CD14-positive monocyte (primary cell): ENCODE data around the gene KRT38. TPM values are rescaled to one million over a fixed set of nuclear protein-coding genes. Genes with fewer than 3 reads are reported as not detected.

Experiments
- DNase-seq, 3 donors: peaks; one replicate each; pipeline ENCODE4 v3.0.0-alpha.2; 2011 to 2022
- H2AFZ ChIP-seq: 2 replicates; pipeline ENCODE4 v1.6.0; 2012; ENCODE audit warnings: mild to moderate bottlenecking, low read depth, low read length, inconsistent platforms; ENCODE audit not compliant: insufficient read depth, poor library complexity, severe bottlenecking
- H3K27ac ChIP-seq, 2 donors: 1 replicate in 1 of 2; 2 replicates in 1 of 2; pipeline ENCODE4 v1.5.1; 2012 to 2013; ENCODE audit warnings: low read length in 2 of 2, control low read depth in 1 of 2, inconsistent platforms in 1 of 2, low read depth in 1 of 2, mild to moderate bottlenecking in 1 of 2
- H3K27me3 ChIP-seq, 2 donors: one replicate each; pipeline versions ENCODE4 v1.6.0 to v1.6.1; 2011 to 2013; ENCODE audit warnings: low read length in 2 of 2; ENCODE audit not compliant: control insufficient read depth in 2 of 2, insufficient read depth in 2 of 2
- H3K36me3 ChIP-seq, 2 donors: replicated peaks in 1 of 2; 1 replicate in 1 of 2; 2 replicates in 1 of 2; pipeline versions ENCODE4 v1.5.1 to v1.6.1; 2012 to 2013; ENCODE audit warnings: low read length in 2 of 2, control low read depth in 1 of 2, inconsistent platforms in 1 of 2, mild to moderate bottlenecking in 1 of 2; ENCODE audit not compliant: insufficient read depth in 2 of 2, control insufficient read depth in 1 of 2
- H3K4me1 ChIP-seq, 2 donors: 1 replicate in 1 of 2; 2 replicates in 1 of 2; pipeline versions ENCODE4 v1.5.1 to v1.6.1; 2012 to 2013; ENCODE audit warnings: low read length in 2 of 2, control low read depth in 1 of 2, inconsistent platforms in 1 of 2, mild to moderate bottlenecking in 1 of 2, moderate library complexity in 1 of 2; ENCODE audit not compliant: insufficient read depth in 2 of 2, control insufficient read depth in 1 of 2
- H3K4me2 ChIP-seq: replicated peaks from 2 replicates; pipeline ENCODE3; 2012; ENCODE audit warnings: low read length, moderate library complexity, mild to moderate bottlenecking; ENCODE audit not compliant: poor library complexity, severe bottlenecking; ENCODE audit errors: extremely low read depth
- H3K4me3 ChIP-seq, 3 experiments: fragments of 200-600 bp in 1 of 3; sonication (generic) in 1 of 3; replicated peaks in 1 of 3; 1 replicate in 2 of 3; 2 replicates in 1 of 3; pipeline ENCODE4 v1.5.1; 2011 to 2013; ENCODE audit warnings: low read length in 3 of 3, mild to moderate bottlenecking in 3 of 3, control low read depth in 2 of 3, low read depth in 2 of 3, inconsistent platforms in 1 of 3, moderate library complexity in 1 of 3
- H3K79me2 ChIP-seq: 2 replicates; pipeline ENCODE4 v1.6.0; 2012; ENCODE audit warnings: mild to moderate bottlenecking, control low read depth, inconsistent platforms, low read length, moderate library complexity; ENCODE audit not compliant: insufficient read depth
- H3K9ac ChIP-seq: 2 replicates; pipeline ENCODE4 v1.6.0; 2017; ENCODE audit warnings: low read length, mild to moderate bottlenecking; ENCODE audit not compliant: insufficient read depth, poor library complexity, severe bottlenecking
- H3K9me3 ChIP-seq, 2 donors: replicated peaks in 1 of 2; 1 replicate in 1 of 2; 2 replicates in 1 of 2; pipeline versions ENCODE4 v1.5.1 to v1.6.1; 2012 to 2013; ENCODE audit warnings: low read length in 2 of 2, control low read depth in 1 of 2; ENCODE audit not compliant: control insufficient read depth in 1 of 2, insufficient read depth in 1 of 2
- H4K20me1 ChIP-seq: 2 replicates; pipeline ENCODE4 v1.6.0; 2012; ENCODE audit warnings: mild to moderate bottlenecking, low read length, control low read depth, moderate library complexity; ENCODE audit not compliant: insufficient read depth
- H3K27ac Mint-ChIP-seq, 7 donors: one replicate each; pipeline ENCODE4 v1.8.0; 2020; ENCODE audit warnings: mild to moderate bottlenecking in 7 of 7, mixed read lengths in 7 of 7, moderate library complexity in 6 of 7, inconsistent platforms in 2 of 7
- H3K27me3 Mint-ChIP-seq, 3 donors: one replicate each; pipeline ENCODE4 v1.8.0; 2021 to 2022; ENCODE audit warnings: low read depth in 3 of 3, mild to moderate bottlenecking in 3 of 3, mixed read lengths in 3 of 3, moderate library complexity in 3 of 3, inconsistent platforms in 1 of 3
- H3K36me3 Mint-ChIP-seq, 2 donors: one replicate each; pipeline ENCODE4 v1.8.0; 2020; ENCODE audit warnings: mixed read lengths in 2 of 2, inconsistent platforms in 1 of 2, mild to moderate bottlenecking in 1 of 2
- H3K4me1 Mint-ChIP-seq: one replicate; pipeline ENCODE4 v1.8.0; 2020; ENCODE audit warnings: mild to moderate bottlenecking, mixed read lengths
- H3K4me3 Mint-ChIP-seq, 2 donors: one replicate each; pipeline ENCODE4 v1.8.0; 2020; ENCODE audit warnings: mild to moderate bottlenecking in 2 of 2, mixed read lengths in 2 of 2, moderate library complexity in 1 of 2
- H3K9me3 Mint-ChIP-seq, 7 donors: one replicate each; pipeline ENCODE4 v1.8.0; 2020 to 2022; ENCODE audit warnings: mixed read lengths in 7 of 7, mild to moderate bottlenecking in 6 of 7, moderate library complexity in 6 of 7, inconsistent platforms in 2 of 7
- WGBS: methylation state at CpG from one replicate; pipeline ENCODE4 v1.1.5; 2013; ENCODE audit warnings: missing lambda C conversion rate; ENCODE audit not compliant: insufficient coverage; 5-methylcytosine and 5-hydroxymethylcytosine counted together
- intact Hi-C, 2 donors: fragments of 100-400 bp; cut with micrococcal nuclease; formaldehyde crosslinking; loops; one replicate each; pipeline versions ENCODE4 v1.15.0 to v1.15.1; 2023
- polyA plus RNA-seq, 3 donors: library from polyadenylated mRNA; depleted of rRNA in 1 of 3; unstranded in 2 of 3; stranded (reverse) in 1 of 3; fragments of 300-500 nt in 2 of 3; fragments of >200 nt in 1 of 3; fragmentation: Illumina TruSeq in 2 of 3; gene quantifications; 1 replicate in 2 of 3; 2 replicates in 1 of 3; pipeline ENCODE4 v1.2.3, GENCODE V29; 2012 to 2021
- TF ChIP-seq, protein P1 (sequence below): fragments of 200-600 bp; IDR thresholded peaks from one replicate; pipeline ENCODE4 v1.8.0; 2022; ENCODE audit warnings: antibody characterized with exemption, mild to moderate bottlenecking

The KRT38 gene
- polyA plus RNA-seq, 3 donors: not detected

- TF ChIP-seq, protein P1, sequence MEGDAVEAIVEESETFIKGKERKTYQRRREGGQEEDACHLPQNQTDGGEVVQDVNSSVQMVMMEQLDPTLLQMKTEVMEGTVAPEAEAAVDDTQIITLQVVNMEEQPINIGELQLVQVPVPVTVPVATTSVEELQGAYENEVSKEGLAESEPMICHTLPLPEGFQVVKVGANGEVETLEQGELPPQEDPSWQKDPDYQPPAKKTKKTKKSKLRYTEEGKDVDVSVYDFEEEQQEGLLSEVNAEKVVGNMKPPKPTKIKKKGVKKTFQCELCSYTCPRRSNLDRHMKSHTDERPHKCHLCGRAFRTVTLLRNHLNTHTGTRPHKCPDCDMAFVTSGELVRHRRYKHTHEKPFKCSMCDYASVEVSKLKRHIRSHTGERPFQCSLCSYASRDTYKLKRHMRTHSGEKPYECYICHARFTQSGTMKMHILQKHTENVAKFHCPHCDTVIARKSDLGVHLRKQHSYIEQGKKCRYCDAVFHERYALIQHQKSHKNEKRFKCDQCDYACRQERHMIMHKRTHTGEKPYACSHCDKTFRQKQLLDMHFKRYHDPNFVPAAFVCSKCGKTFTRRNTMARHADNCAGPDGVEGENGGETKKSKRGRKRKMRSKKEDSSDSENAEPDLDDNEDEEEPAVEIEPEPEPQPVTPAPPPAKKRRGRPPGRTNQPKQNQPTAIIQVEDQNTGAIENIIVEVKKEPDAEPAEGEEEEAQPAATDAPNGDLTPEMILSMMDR: no peak
- Histone ChIP-seq H3K9ac (no peak overlapping the region), H3K79me2 (no peaks in the 10 kb centered on the region), H3K4me3 (no peak overlapping the region), H2AFZ (no peak overlapping the region), H3K4me2 (no peak overlapping the region), H3K27ac (no peak overlapping the region), H3K9me3 (no peaks in the 10 kb centered on the region), H3K4me1 (no peaks in the 10 kb centered on the region), H3K27me3 (no peaks in the 10 kb centered on the region), H4K20me1 (no peaks in the 10 kb centered on the region), H3K36me3 (no peaks in the 10 kb centered on the region)
- no peak overlapping the region for H3K4me3 Mint-ChIP-seq
- peaks cover 1% of the 10 kb centered on the region for H3K4me1 Mint-ChIP-seq
- peaks cover 7 to 13% (median 8%) of the 10 kb centered on the region in 3 donors for H3K27me3 Mint-ChIP-seq
- WGBS: 92% methylated on average over 9 of the region's 9 CpGs
- intact Hi-C loops: no loop called here
- H3K27ac Mint-ChIP-seq: no peak overlapping the region
- DNase-seq: no peak
- H3K9me3 Mint-ChIP-seq: peaks cover 0 to 3% (median 0%) of the 10 kb centered on the region in 7 donors
- H3K36me3 Mint-ChIP-seq: no peaks in the 10 kb centered on the region
These were observed 3.0 kb downstream of the KRT38 start for GRCh38 chr17:41437769-41438168.

DNA sequence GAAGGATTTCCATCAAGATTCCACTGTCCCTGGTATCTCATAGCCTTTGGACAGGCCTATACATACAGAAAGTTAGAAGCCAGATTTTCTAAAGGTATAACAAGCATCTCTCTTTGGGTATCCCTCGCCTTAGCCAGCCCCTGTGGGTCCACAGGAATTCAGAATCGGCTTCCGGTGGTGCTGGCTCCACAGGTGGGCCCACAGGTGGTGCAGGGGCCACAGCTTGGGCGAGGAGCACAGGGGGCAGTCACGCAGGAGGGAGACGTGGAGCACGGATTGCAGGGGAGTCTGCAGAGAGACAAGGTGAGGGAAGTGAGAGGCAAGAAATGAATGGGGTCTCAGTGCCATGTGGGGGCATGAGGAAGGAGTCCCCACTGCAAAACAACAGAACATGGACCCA is 3.5 kb downstream of the KRT38 start:
- no peak overlapping the region for H3K27ac Mint-ChIP-seq
- H3K27me3 Mint-ChIP-seq: peaks cover 6 to 13% (median 11%) of the 10 kb centered on the region in 3 donors
- no peak overlapping the region for H3K27ac ChIP-seq
- no peaks in the 10 kb centered on the region for H3K27me3 ChIP-seq
- no peak overlapping the region for H3K4me3 Mint-ChIP-seq
- no peak overlapping the region for H2AFZ ChIP-seq
- H3K4me2 ChIP-seq: no peak overlapping the region
- H3K4me1 ChIP-seq: no peaks in the 10 kb centered on the region
- H3K79me2 ChIP-seq: no peaks in the 10 kb centered on the region
- 77% methylated on average over 7 of the region's 7 CpGs for WGBS
- H3K9ac ChIP-seq: no peak overlapping the region
- H3K36me3 Mint-ChIP-seq: no peaks in the 10 kb centered on the region
- DNase-seq: no peak
- intact Hi-C loops: no loop called here
- no peaks in the 10 kb centered on the region for H3K36me3 ChIP-seq
- no peaks in the 10 kb centered on the region for H3K9me3 ChIP-seq
- no peaks in the 10 kb centered on the region for H4K20me1 ChIP-seq
- peaks cover 5% of the 10 kb centered on the region for H3K4me1 Mint-ChIP-seq
- H3K4me3 ChIP-seq: no peak overlapping the region
- TF ChIP-seq, protein P1: no peak
- H3K9me3 Mint-ChIP-seq: peaks cover 0 to 3% (median 0%) of the 10 kb centered on the region in 7 donors
